A549 (cell line): ENCODE results near the gene MTOR. TPM values are rescaled to one million over a fixed set of nuclear protein-coding genes. Genes with fewer than 3 reads are reported as not detected.
A peak's percentile ranks its signal among the peaks of the same experiment; 100 is the strongest.
"Not testable (repeated sequence)": the region's sequence is repeated elsewhere in the genome, so short reads cannot be mapped to it uniquely, and the experiment has no call there.

Source experiments
- ATAC-seq, 2 experiments: fragments of 200-7000 bp in 1 of 2; fragments of >200 bp in 1 of 2; cut with Nextera tagmentation in 1 of 2; cut with Tn5 transposase in 1 of 2; 3 replicates each; pipeline versions ENCODE4 v1.8.0 to v1.9.1; 2018 to 2020; ENCODE audit warnings: mild to moderate bottlenecking in 1 of 2, moderate library complexity in 1 of 2
- CTCF ChIA-PET: fragments of 300-600 bp; sonication (Branson Sonifier 250); formaldehyde crosslinking; extraction: SDS; loops from one replicate; lab custom pipeline; 2021; ENCODE audit warnings: antibody characterized with exemption, inconsistent platforms; lab: Yijun Ruan, JAX
- POLR2A ChIA-PET: fragments of 350-600 bp; formaldehyde crosslinking; extraction: SDS; loops from one replicate; lab custom pipeline; 2021; ENCODE audit warnings: antibody characterized with exemption, inconsistent platforms; lab: Yijun Ruan, JAX
- DNase-seq, 2 experiments: peaks; one replicate each; pipeline versions ENCODE4 v3.0.0 to v3.0.0-alpha.2; 2011 to 2016; ENCODE audit warnings: low read depth in 1 of 2, low spot score in 1 of 2
- FAIRE-seq: peaks from 2 replicates; lab custom pipeline; 2011; peaks lifted over from hg19 to GRCh38; lab: Jason Lieb, UNC
- H3K27ac ChIP-seq, 2 experiments: fragments of >200 bp; sonication (Bioruptor Twin); formaldehyde crosslinking; 3 replicates each; pipeline ENCODE4 v1.5.1; 2016 to 2017
- H3K4me1 ChIP-seq: fragments of >200 bp; sonication (Bioruptor Twin); formaldehyde crosslinking; 3 replicates; pipeline ENCODE4 v1.6.1; 2016
- H3K4me2 ChIP-seq: fragments of >200 bp; sonication (Bioruptor Twin); formaldehyde crosslinking; 3 replicates; pipeline ENCODE4 v1.6.1; 2016
- H3K4me3 ChIP-seq: fragments of >200 bp; sonication (Bioruptor Twin); formaldehyde crosslinking; 3 replicates; pipeline ENCODE4 v1.5.1; 2016
- H3K9me3 ChIP-seq: fragments of >200 bp; sonication (Bioruptor Twin); formaldehyde crosslinking; 3 replicates; pipeline ENCODE4 v1.6.1; 2016
- CBX2 ChIP-seq: fragments of 200-600 bp; sonication (generic); IDR thresholded peaks from 2 replicates; pipeline ENCODE4 v1.6.1; 2016; ENCODE audit warnings: low read depth, mild to moderate bottlenecking, borderline replicate concordance
- CEBPB ChIP-seq, 2 experiments: fragments of >200 bp in 1 of 2; sonication (Bioruptor Twin) in 1 of 2; formaldehyde crosslinking in 1 of 2; IDR thresholded peaks; 2 replicates each; pipeline ENCODE4 v1.6.1; 2012 to 2016
- CHD2 ChIP-seq: fragments of 150-350 bp; IDR thresholded peaks from 2 replicates; pipeline ENCODE4 v1.6.1; 2014; ENCODE audit warnings: low read length; ENCODE audit not compliant: partially characterized antibody
- CTCF ChIP-seq: fragments of >200 bp; sonication (Bioruptor Twin); formaldehyde crosslinking; IDR thresholded peaks from 3 replicates; pipeline ENCODE4 v1.5.1; 2016
- E2F6 ChIP-seq: IDR thresholded peaks from 2 replicates; pipeline ENCODE4 v1.6.1; 2012; ENCODE audit warnings: low read depth, borderline replicate concordance
- EP300 ChIP-seq, 2 experiments: fragments of >200 bp; sonication (Bioruptor Twin); formaldehyde crosslinking; IDR thresholded peaks; 2 replicates in 1 of 2; 3 replicates in 1 of 2; pipeline ENCODE4 v1.6.1; 2016 to 2017
- GATA3 ChIP-seq: IDR thresholded peaks from 2 replicates; pipeline ENCODE4 v1.6.1; 2012; ENCODE audit warnings: borderline replicate concordance
- HDAC2 ChIP-seq: fragments of 200-600 bp; sonication (generic); IDR thresholded peaks from 2 replicates; pipeline ENCODE4 v1.6.1; 2016
- HEYL ChIP-seq: fragments of 250-450 bp; sonication (Bioruptor Pico); IDR thresholded peaks from 2 replicates; pipeline ENCODE4 v1.8.0; 2021; ENCODE audit warnings: mild to moderate bottlenecking, moderate library complexity
- JUNB ChIP-seq: fragments of >200 bp; sonication (Bioruptor Twin); formaldehyde crosslinking; IDR thresholded peaks from 2 replicates; pipeline ENCODE4 v1.6.1; 2016
- MAZ ChIP-seq: fragments of 150-350 bp; IDR thresholded peaks from 2 replicates; pipeline ENCODE4 v1.6.1; 2014; ENCODE audit warnings: antibody characterized with exemption, low read depth, low read length, borderline replicate concordance
- TFCP2L1 ChIP-seq: fragments of 250-450 bp; sonication (Bioruptor Pico); IDR thresholded peaks from 2 replicates; pipeline ENCODE4 v1.5.0; 2021; ENCODE audit warnings: mild to moderate bottlenecking
- ZSCAN20 ChIP-seq: fragments of 250-450 bp; sonication (Bioruptor Pico); IDR thresholded peaks from 2 replicates; pipeline ENCODE4 v1.8.0; 2022; ENCODE audit warnings: mild to moderate bottlenecking, moderate library complexity
- WGBS: methylation state at CpG from one replicate; pipeline ENCODE4 v1.1.6; 2017; ENCODE audit errors: missing lambda C conversion rate; 5-methylcytosine and 5-hydroxymethylcytosine counted together
- polyA plus RNA-seq, 4 experiments: library from polyadenylated mRNA; depleted of rRNA in 3 of 4; stranded (reverse); fragments of >200 nt; fragmentation: RNase III in 1 of 4; extraction: RNeasy Plus Mini Kit Qiagen cat#74134 plus additional on column Dnase treatment in 1 of 4; gene quantifications; 2 replicates in 3 of 4; 3 replicates in 1 of 4; pipeline ENCODE4 v1.2.3, GENCODE V29; 2011 to 2017
- TF ChIP-seq, protein P1 (sequence below): fragments of >200 bp; sonication (Bioruptor Twin); formaldehyde crosslinking; IDR thresholded peaks from 2 replicates; pipeline ENCODE4 v1.6.1; 2016
- TF ChIP-seq, protein P2 (sequence below): fragments of 200-600 bp; sonication (generic); IDR thresholded peaks from 2 replicates; pipeline ENCODE4 v1.6.1; 2016; ENCODE audit warnings: antibody characterized with exemption, mild to moderate bottlenecking, moderate library complexity
- TF ChIP-seq, protein P3 (sequence below): fragments of 150-350 bp; IDR thresholded peaks from 2 replicates; pipeline ENCODE4 v1.6.1; 2014; ENCODE audit warnings: low read depth, mild to moderate bottlenecking, low read length

Gene MTOR
- polyA plus RNA-seq, 2 of the 4 experiments (the other 2 are of a cell fraction) = 15.7 to 28.5 TPM

DNA sequence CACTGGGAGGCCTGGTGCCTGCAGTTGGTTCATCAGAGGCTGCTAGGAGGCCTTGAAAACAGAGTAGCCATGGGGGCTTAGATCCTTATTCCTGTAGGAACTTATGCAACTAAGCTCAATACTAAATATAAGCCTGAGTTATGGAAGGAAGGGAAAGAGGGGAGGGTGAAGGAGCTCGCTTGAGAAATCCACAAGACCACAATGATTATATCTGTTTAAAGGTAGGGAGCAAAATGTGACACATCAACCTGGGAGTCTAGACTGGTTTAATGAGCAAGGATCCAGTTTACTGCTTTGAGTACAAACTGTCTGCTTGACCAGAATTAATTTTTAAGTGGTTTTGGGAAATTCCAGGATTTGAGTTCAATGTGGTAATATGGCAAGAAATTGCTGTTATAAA, 93.6 kb downstream of the MTOR start:
- POLR2A ChIA-PET = no interaction called here
- Histone ChIP-seq H3K4me2 (no peak overlapping the region), H3K27ac (no peak overlapping the region), H3K4me1 (no peaks in the 10 kb centered on the region), H3K4me3 (no peak overlapping the region)
- no peak for DNase-seq
- no peak for FAIRE-seq
- 88% methylated on average over 1 of the region's 1 CpG for WGBS
- no peak for ATAC-seq
- CTCF ChIA-PET = interaction anchor here (1.2 to 1.3 kb wide), 2 partner anchors 10 to 131 kb away, joined by 3 read pairs; no protein-coding TSS in a partner anchor
- no peak for TF ChIP-seq JUNB
- TF ChIP-seq, protein P1, sequence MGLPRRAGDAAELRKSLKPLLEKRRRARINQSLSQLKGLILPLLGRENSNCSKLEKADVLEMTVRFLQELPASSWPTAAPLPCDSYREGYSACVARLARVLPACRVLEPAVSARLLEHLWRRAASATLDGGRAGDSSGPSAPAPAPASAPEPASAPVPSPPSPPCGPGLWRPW = no peak
- TF ChIP-seq, all 56 proteins: peak for 0
- no peaks in the 10 kb centered on the region for H3K9me3 ChIP-seq

- H3K27ac ChIP-seq, H3K4me2 ChIP-seq, ATAC-seq, H3K9me3 ChIP-seq, DNase-seq, POLR2A ChIA-PET, H3K4me3 ChIP-seq, FAIRE-seq, H3K4me1 ChIP-seq: not testable (repeated sequence)
- WGBS = 96% methylated on average over 5 of the region's 5 CpGs
- CTCF ChIA-PET = interaction anchor here (0.8 kb wide), 1 partner anchor 129 kb away, joined by 3 read pairs; no protein-coding TSS in a partner anchor
Measured at GRCh38 chr1:11166744-11167143, 95.6 kb downstream of the MTOR start.

DNA sequence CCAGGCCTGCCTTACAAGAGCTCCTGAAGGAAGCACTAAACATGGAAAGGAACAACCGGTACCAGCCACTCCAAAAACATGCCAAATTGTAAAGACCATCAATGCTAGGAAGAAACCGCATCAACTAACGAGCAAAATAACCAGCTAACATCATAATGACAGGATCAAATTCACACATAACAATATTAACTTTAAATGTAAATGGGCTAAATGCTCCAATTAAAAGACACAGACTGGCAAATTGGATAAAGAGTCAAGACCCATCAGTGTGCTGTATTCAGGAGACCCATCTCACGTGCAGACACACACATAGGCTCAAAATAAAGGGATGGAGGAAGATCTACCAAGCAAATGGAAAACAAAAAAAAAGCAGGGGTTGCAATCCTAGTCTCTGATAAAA, 99.6 kb downstream of the MTOR start:
- H3K4me2 ChIP-seq, DNase-seq, H3K4me3 ChIP-seq, H3K27ac ChIP-seq, ATAC-seq, H3K4me1 ChIP-seq, POLR2A ChIA-PET, FAIRE-seq, H3K9me3 ChIP-seq: not testable (repeated sequence)
- CTCF ChIA-PET = interaction anchor here (0.6 kb wide), 1 partner anchor 498 kb away, joined by 3 read pairs; no protein-coding TSS in a partner anchor
- 88% methylated on average over 4 of the region's 4 CpGs for WGBS

GRCh38 chr1:11158720-11159321, 103.5 kb downstream of the MTOR start:
- ATAC-seq (peak; percentile 59 to 63; a peak in 4 of 6 replicates), DNase-seq (no peak)

More at GRCh38 chr1:11158720-11159321, 103.5 kb downstream of the MTOR start:
- no peak overlapping the region; a peak in 2 of 6 replicates for H3K27ac ChIP-seq
- H3K4me2 ChIP-seq = no peak overlapping the region
- TF ChIP-seq CHD2 (no peak), GATA3 (no peak), TFCP2L1 (no peak), CEBPB (IDR thresholded peaks at IDR 0.05) (no peak), HEYL (CRISPR knock-in tag) (no peak), EP300 (IDR thresholded peaks at IDR 0.05) (no peak), MAZ (no peak), CBX2 (no peak), CTCF (no peak), E2F6 (no peak), HDAC2 (no peak), ZSCAN20 (CRISPR knock-in tag) (no peak)
- TF ChIP-seq, protein P2, sequence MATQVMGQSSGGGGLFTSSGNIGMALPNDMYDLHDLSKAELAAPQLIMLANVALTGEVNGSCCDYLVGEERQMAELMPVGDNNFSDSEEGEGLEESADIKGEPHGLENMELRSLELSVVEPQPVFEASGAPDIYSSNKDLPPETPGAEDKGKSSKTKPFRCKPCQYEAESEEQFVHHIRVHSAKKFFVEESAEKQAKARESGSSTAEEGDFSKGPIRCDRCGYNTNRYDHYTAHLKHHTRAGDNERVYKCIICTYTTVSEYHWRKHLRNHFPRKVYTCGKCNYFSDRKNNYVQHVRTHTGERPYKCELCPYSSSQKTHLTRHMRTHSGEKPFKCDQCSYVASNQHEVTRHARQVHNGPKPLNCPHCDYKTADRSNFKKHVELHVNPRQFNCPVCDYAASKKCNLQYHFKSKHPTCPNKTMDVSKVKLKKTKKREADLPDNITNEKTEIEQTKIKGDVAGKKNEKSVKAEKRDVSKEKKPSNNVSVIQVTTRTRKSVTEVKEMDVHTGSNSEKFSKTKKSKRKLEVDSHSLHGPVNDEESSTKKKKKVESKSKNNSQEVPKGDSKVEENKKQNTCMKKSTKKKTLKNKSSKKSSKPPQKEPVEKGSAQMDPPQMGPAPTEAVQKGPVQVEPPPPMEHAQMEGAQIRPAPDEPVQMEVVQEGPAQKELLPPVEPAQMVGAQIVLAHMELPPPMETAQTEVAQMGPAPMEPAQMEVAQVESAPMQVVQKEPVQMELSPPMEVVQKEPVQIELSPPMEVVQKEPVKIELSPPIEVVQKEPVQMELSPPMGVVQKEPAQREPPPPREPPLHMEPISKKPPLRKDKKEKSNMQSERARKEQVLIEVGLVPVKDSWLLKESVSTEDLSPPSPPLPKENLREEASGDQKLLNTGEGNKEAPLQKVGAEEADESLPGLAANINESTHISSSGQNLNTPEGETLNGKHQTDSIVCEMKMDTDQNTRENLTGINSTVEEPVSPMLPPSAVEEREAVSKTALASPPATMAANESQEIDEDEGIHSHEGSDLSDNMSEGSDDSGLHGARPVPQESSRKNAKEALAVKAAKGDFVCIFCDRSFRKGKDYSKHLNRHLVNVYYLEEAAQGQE = no peak
- TF ChIP-seq, protein P3, sequence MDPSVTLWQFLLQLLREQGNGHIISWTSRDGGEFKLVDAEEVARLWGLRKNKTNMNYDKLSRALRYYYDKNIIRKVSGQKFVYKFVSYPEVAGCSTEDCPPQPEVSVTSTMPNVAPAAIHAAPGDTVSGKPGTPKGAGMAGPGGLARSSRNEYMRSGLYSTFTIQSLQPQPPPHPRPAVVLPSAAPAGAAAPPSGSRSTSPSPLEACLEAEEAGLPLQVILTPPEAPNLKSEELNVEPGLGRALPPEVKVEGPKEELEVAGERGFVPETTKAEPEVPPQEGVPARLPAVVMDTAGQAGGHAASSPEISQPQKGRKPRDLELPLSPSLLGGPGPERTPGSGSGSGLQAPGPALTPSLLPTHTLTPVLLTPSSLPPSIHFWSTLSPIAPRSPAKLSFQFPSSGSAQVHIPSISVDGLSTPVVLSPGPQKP = no peak
- CTCF ChIA-PET = interaction anchor here (0.8 kb wide), 1 partner anchor 215 kb away, joined by 4 read pairs; no protein-coding TSS in a partner anchor
- peaks cover 4% of the 10 kb centered on the region; the same call in 1 of the 3 replicates for H3K4me1 ChIP-seq
- POLR2A ChIA-PET = interaction anchor here (0.6 to 1.8 kb wide), 2 partner anchors 59 to 95 kb away, joined by 3 to 5 read pairs; partner anchors contain the start of gene EXOSC10
- no peak for FAIRE-seq
- no peaks in the 10 kb centered on the region for H3K9me3 ChIP-seq
- WGBS = 63% methylated on average over 3 of the region's 3 CpGs
- H3K4me3 ChIP-seq = no peak overlapping the region
